NT2/D1 (cell line): ENCODE data around the gene ABTB2.

ENCODE experiments used
- DNase-seq: peaks from one replicate; pipeline ENCODE4 v3.0.0-alpha.2; 2011; ENCODE audit warnings: low read depth, low spot score
- H3K27me3 ChIP-seq: 2 replicates; pipeline ENCODE4 v1.6.0; 2011; ENCODE audit warnings: mild to moderate bottlenecking; ENCODE audit not compliant: insufficient read length, insufficient read depth
- H3K36me3 ChIP-seq: 2 replicates; pipeline ENCODE4 v1.6.1; 2011; ENCODE audit warnings: mild to moderate bottlenecking, low read length, mixed read lengths; ENCODE audit not compliant: insufficient read depth, insufficient read length
- H3K4me1 ChIP-seq: 2 replicates; pipeline ENCODE4 v1.5.1; 2011; ENCODE audit not compliant: insufficient read depth, insufficient read length
- H3K4me3 ChIP-seq: 2 replicates; pipeline ENCODE4 v1.5.1; 2011; ENCODE audit warnings: low read depth; ENCODE audit not compliant: insufficient read length
- H3K9ac ChIP-seq: 2 replicates; pipeline ENCODE4 v1.6.0; 2011; ENCODE audit warnings: low read depth; ENCODE audit not compliant: insufficient read length
- H3K9me3 ChIP-seq: 2 replicates; pipeline ENCODE4 v1.5.1; 2011; ENCODE audit warnings: mild to moderate bottlenecking, low read length; ENCODE audit not compliant: insufficient read depth
- SUZ12 ChIP-seq: IDR thresholded peaks from 2 replicates; pipeline ENCODE4 v1.6.1; 2011; ENCODE audit not compliant: insufficient read length, insufficient read depth; ENCODE audit errors: extremely low read depth
- YY1 ChIP-seq: IDR thresholded peaks from 2 replicates; pipeline ENCODE4 v1.6.1; 2011; ENCODE audit not compliant: insufficient read length, insufficient read depth
- ZNF274 ChIP-seq: IDR thresholded peaks from 2 replicates; pipeline ENCODE4 v1.6.1; 2011; ENCODE audit warnings: mild to moderate bottlenecking, low read depth, low read length

The ABTB2 gene

DNA sequence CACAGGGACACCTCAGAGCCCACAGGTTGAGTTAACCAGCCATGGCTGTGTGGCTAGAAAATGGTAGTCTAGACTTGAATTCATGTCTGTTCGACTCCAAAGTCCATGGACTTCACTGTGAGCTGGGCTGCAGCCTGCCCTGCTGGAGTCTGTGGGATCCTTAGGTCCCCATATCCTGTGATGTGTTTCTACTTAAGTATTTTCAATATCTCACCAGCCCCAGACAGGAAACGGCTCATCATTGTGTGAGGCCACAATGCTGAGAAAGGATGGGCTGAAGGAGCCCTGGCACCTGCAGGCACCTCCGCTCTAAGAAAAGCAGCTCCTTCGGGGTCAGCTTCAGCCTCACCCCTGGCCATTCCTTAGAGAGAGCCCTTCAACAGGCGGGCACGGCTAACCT, 159.3 kb downstream of the ABTB2 start:
- H3K27me3 ChIP-seq, result no peaks in the 10 kb centered on the region

DNA sequence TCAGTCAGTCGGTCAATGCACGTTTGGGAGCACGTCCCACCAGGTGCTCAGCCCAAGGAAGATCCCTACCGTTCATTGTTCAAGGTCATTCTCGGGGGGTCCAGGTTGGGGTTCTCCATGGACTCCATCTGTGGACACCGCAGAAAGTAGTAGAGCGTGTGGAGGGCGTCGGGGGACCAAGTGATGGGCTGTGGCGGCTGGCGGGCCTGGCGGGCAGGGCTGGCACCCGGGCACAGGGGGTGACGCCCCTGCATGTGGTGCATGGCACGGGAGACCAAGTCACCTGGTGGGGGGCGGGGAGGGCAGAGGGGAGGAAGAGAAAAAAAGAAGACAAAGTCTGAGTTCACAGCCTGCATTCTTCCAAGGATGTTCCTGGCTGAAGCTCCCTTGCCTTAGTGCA, 160.6 kb downstream of the ABTB2 start:
- TF ChIP-seq ZNF274 (no peak), YY1 (no peak), SUZ12 (no peak)

More for the DNA sequence above, 159.3 kb downstream of the ABTB2 start:
- Histone ChIP-seq H3K9me3 (no peaks in the 10 kb centered on the region), H3K4me3 (no peak overlapping the region), H3K4me1 (peaks cover 33% of the 10 kb centered on the region), H3K9ac (no peak overlapping the region), H3K36me3 (peaks cover 34% of the 10 kb centered on the region)
- TF ChIP-seq SUZ12 (no peak), YY1 (no peak), ZNF274 (no peak)
- no peak for DNase-seq

DNA sequence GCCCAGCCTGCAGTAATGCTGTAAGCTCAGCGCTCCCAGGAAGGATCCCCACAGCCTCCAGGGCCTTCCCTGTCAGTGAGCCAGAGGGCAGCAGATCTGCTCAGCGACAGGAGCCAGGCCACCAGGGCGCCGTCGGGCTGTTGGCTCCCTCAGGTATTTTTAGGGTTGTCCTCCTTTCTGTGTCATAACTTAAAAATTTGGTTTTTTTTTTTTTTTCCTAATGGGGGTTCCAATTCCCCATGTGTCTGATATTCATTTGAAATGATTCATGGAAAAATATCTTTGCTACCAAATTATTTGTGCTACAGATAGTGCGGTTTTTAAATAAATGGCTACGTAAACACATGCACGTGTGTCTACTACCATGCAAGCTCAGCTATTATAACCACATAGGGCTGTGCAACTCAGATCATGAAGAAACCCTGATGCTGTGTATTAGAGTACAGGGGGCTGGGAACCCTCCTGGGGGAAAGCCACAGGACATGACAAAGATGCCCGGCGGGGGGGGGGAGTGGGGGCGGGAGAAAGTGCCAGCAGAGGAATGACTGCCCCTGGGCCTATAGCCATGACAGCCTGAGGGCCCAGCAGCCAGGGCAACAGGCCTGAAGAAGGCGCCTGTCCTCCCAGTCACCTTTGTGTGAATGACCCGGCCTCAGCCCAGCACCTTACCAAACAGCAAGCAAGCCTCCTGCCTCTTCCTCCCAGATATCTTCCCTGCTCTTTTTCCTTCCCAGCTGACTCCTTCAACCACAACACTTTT, 163.1 kb downstream of the ABTB2 start:
- TF ChIP-seq ZNF274 (no peak), SUZ12 (no peak), YY1 (no peak)
- Histone ChIP-seq H3K4me3 (no peak overlapping the region), H3K36me3 (peaks cover 21% of the 10 kb centered on the region), H3K9ac (no peak overlapping the region), H3K27me3 (no peaks in the 10 kb centered on the region), H3K9me3 (no peaks in the 10 kb centered on the region), H3K4me1 (peaks cover 27% of the 10 kb centered on the region)
- DNase-seq, result no peak

More for the DNA sequence above, 160.6 kb downstream of the ABTB2 start:
- Histone ChIP-seq H3K9me3 (no peaks in the 10 kb centered on the region), H3K27me3 (no peaks in the 10 kb centered on the region), H3K36me3 (peaks cover 24% of the 10 kb centered on the region), H3K9ac (no peak overlapping the region), H3K4me1 (peaks cover 35% of the 10 kb centered on the region), H3K4me3 (no peak overlapping the region)
- DNase-seq, result no peak

DNA sequence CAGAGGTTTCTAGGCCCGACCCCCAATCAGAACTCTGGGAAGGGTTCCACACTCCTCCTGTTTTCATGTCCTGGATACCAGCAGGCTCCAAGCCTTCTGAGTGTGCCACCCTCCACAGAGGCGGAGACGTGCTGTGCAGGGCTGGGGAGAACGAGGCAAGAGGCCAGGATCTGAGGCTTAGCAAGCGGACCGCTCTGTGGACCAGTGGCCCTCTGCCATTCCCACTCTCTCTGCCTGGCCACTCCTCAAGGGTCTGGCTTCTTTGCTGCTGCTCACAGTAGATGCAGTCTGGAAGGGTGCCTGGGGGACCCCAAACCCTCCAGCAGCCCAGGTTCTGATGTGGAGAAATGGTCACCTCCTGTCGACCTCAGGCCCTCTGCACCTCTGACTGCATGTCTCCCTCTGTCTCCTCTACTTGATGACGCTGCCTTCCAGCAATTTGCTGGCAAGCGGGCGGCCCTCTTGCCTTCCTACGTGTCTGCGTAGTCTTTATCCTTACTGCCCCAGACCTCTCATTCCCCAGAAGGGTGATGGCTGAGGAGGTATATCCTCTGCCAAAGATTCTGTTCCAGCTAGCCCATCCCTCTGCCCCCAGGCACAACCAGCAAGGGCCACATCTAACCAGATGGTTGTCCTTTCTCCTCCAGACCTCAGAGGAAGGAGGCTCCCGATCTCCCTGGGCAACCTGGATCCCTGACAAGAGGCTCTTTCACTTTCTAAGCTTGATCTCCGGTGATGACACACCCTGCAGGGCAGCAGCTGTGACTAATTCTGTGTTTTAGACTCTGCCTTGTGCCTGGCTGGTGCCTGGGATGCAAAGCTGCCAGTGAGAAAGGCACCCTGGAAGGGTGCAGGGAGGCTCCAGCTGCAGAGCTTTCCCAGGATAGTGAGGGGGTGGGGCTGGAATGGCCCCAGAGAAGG, 165.1 kb downstream of the ABTB2 start:
- peaks cover 30% of the 10 kb centered on the region for H3K4me1 ChIP-seq
- H3K4me3 ChIP-seq, result no peak overlapping the region
- H3K36me3 ChIP-seq, result peaks cover 21% of the 10 kb centered on the region
- no peaks in the 10 kb centered on the region for H3K27me3 ChIP-seq
- H3K9ac ChIP-seq, result peak overlapping the region; percentile 3
- TF ChIP-seq ZNF274 (no peak), SUZ12 (no peak), YY1 (no peak)
- no peak for DNase-seq
- H3K9me3 ChIP-seq, result no peaks in the 10 kb centered on the region

DNA sequence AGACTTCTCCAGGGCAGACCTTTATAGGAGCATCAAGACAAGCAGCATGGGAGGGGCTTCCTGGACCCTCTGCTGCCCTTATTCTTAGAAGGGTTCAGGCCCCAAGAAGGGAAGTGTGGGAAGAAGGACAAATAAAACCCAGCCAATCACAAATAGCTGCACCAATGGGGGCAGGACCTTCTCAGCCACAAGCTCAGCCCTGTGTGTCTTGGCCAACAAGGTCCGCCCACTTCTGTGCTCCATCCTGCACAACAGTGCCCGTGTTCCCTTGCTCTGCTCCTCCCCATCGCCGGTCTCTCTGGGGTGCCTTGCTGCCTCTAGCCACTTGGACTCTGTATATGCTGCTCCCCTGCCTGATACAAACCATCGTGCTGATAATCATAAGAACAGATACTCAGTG, 166.2 kb downstream of the ABTB2 start:
- peaks cover 26% of the 10 kb centered on the region for H3K4me1 ChIP-seq
- peaks cover 15% of the 10 kb centered on the region for H3K36me3 ChIP-seq
- no peak overlapping the region for H3K9ac ChIP-seq
- no peak for DNase-seq
- H3K9me3 ChIP-seq, result no peaks in the 10 kb centered on the region
- TF ChIP-seq YY1, result no peak
- TF ChIP-seq SUZ12, result no peak
- no peak for TF ChIP-seq ZNF274
- no peak overlapping the region for H3K4me3 ChIP-seq
- no peaks in the 10 kb centered on the region for H3K27me3 ChIP-seq

DNA sequence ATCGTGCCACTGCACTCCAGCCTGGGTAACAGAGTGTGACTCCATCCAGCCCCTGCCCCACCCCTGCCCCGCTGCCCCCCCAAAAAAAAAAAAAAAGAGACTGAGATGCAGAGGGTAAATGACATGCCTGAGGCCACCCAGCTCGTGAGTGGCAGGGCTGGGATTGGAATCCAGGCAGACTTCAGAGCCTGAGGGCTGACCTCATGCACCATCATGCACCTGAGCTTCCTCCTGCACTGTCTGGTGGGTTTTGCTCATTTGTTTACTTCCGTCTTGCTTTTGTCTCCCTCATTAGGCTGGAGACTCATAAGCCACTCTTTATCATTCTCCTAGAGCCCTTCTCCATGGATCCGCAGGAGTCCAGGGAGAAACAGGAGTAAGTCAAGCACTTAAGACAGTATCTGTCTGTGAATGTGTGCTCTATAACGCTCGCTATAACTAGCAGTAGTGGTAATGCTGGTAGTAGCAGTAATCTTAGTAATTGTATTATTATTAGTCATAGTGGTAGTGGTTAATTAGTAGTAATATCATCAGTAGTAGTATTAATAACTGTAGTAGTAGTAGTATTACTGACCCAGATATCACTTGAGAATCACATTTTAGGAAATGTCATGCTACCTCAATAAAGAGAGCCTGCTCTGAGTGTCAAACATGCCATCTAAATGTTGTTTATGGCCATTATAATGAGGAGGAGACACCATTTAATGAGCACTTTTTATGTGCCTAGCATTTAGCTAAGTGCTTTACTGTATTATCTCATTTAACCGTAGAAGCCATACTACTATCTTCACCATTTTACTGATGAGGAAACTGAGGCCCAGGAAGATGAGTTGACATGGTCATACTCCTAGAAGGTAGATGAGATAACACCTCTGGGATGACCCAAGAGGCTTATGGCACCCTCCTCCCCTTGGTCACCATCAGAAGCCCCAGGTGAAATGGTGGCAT, 167.3 kb downstream of the ABTB2 start:
- peaks cover 27% of the 10 kb centered on the region for H3K4me1 ChIP-seq
- H3K9ac ChIP-seq, result no peak overlapping the region
- TF ChIP-seq YY1 (no peak), ZNF274 (no peak), SUZ12 (no peak)
- H3K9me3 ChIP-seq, result no peaks in the 10 kb centered on the region
- no peak overlapping the region for H3K4me3 ChIP-seq
- peaks cover 6% of the 10 kb centered on the region for H3K36me3 ChIP-seq
- H3K27me3 ChIP-seq, result no peaks in the 10 kb centered on the region
- no peak for DNase-seq
